Fibroblast of the aortic adventitia (primary cell): Measurements from ENCODE around the gene MRM3. TPM values are rescaled to one million over a fixed set of nuclear protein-coding genes. Genes with fewer than 3 reads are reported as not detected.
A peak's percentile ranks its signal among the peaks of the same experiment; 100 is the strongest.
"Not testable (repeated sequence)": the region's sequence is repeated elsewhere in the genome, so short reads cannot be mapped to it uniquely, and the experiment has no call there.

Experiments used
- DNase-seq: peaks from one replicate; pipeline ENCODE4 v3.0.0-alpha.2; 2010; ENCODE audit warnings: low read depth
- H3K4me3 ChIP-seq: 2 replicates; pipeline ENCODE4 v1.5.1; 2011; ENCODE audit warnings: low read depth, mild to moderate bottlenecking, control low read depth, low read length, moderate library complexity
- CTCF ChIP-seq: IDR thresholded peaks from 2 replicates; pipeline ENCODE4 v1.5.1; 2011; ENCODE audit warnings: mild to moderate bottlenecking, low read length, control low read depth, inconsistent platforms; ENCODE audit not compliant: insufficient read depth
- total RNA-seq: library from RNA; depleted of rRNA; stranded (reverse); fragments of >200 nt; gene quantifications from 2 replicates; pipeline ENCODE4 v1.2.3, GENCODE V29; 2012; ENCODE audit warnings: low replicate concordance

The MRM3 gene
- total RNA-seq, 1 donor: 15.8 TPM

- no peak for TF ChIP-seq CTCF
- H3K4me3 ChIP-seq: no peak overlapping the region
- no peak for DNase-seq
Observed at GRCh38 chr17:830381-830780, 48.2 kb downstream of the MRM3 start.

GRCh38 chr17:830950-831349 is 48.8 kb downstream of the MRM3 start:
- no peak overlapping the region for H3K4me3 ChIP-seq
- DNase-seq: no peak
- TF ChIP-seq CTCF: no peak

GRCh38 chr17:834136-834535 is 52.0 kb downstream of the MRM3 start:
- H3K4me3 ChIP-seq: no peak overlapping the region
- DNase-seq: no peak
- no peak for TF ChIP-seq CTCF

GRCh38 chr17:835263-835662 is 53.1 kb downstream of the MRM3 start:
- no peak for TF ChIP-seq CTCF
- peak; percentile 99 for DNase-seq
- H3K4me3 ChIP-seq: no peak overlapping the region

- H3K4me3 ChIP-seq, DNase-seq: not testable (repeated sequence)
Observed at GRCh38 chr17:835721-836120, 53.6 kb downstream of the MRM3 start.

GRCh38 chr17:836151-836550 is 54.0 kb downstream of the MRM3 start:
- H3K4me3 ChIP-seq: no peak overlapping the region
- peak; percentile 27 for DNase-seq
- TF ChIP-seq CTCF: no peak

GRCh38 chr17:838486-838885 is 56.3 kb downstream of the MRM3 start:
- H3K4me3 ChIP-seq: no peak overlapping the region
- no peak for DNase-seq
- no peak for TF ChIP-seq CTCF
